Activated gamma-delta T cell treated with Interleukin-2 at 50 U/mL for 16 hours (primary cell): Measurements from ENCODE around the gene LILRB2.
"Not testable (repeated sequence)": the region's sequence is repeated elsewhere in the genome, so short reads cannot be mapped to it uniquely, and the experiment has no call there.

ENCODE experiments used
- DNase-seq: peaks from one replicate; pipeline ENCODE4 v3.0.0-alpha.2; 2020

LILRB2 gene

GRCh38 chr19:54281007-54281728 lies at the start of gene LILRB2:
Gene LILRB2, minus strand, starts transcription at chr19:54281110. Its CDS starts 614 bp downstream, at chr19:54280496.
- no peak for DNase-seq

- DNase-seq = no peak
These were observed 48.7 kb upstream of the LILRB2 start for GRCh38 chr19:54329476-54330165.

GRCh38 chr19:54328781-54329180 lies 47.9 kb upstream of the LILRB2 start:
- not testable (repeated sequence) for DNase-seq

GRCh38 chr19:54325631-54326030 lies 44.7 kb upstream of the LILRB2 start:
- no peak for DNase-seq

GRCh38 chr19:54325194-54325621 lies 44.3 kb upstream of the LILRB2 start:
- peak; percentile 67 for DNase-seq

- DNase-seq = no peak
These were observed 43.2 kb upstream of the LILRB2 start for GRCh38 chr19:54324071-54324470.

- DNase-seq = not testable (repeated sequence)
These were observed 42.0 kb upstream of the LILRB2 start for GRCh38 chr19:54322934-54323333.

- DNase-seq = not testable (repeated sequence)
These were observed 41.4 kb upstream of the LILRB2 start for GRCh38 chr19:54322295-54322694.

GRCh38 chr19:54319892-54320670 lies 39.2 kb upstream of the LILRB2 start:
- DNase-seq = no peak

GRCh38 chr19:54319049-54319448 lies 38.1 kb upstream of the LILRB2 start:
- no peak for DNase-seq

- no peak for DNase-seq
These were observed 37.0 kb upstream of the LILRB2 start for GRCh38 chr19:54317965-54318240.

- DNase-seq = no peak
These were observed 36.4 kb upstream of the LILRB2 start for GRCh38 chr19:54317108-54317964.

- no peak for DNase-seq
These were observed 35.8 kb upstream of the LILRB2 start for GRCh38 chr19:54316746-54317107.

GRCh38 chr19:54315956-54316355 lies 35.0 kb upstream of the LILRB2 start:
- no peak for DNase-seq

- no peak for DNase-seq
These were observed 31.8 kb upstream of the LILRB2 start, which contains the start of gene LILRA5 for GRCh38 chr19:54312436-54313377. Gene LILRA5, minus strand, starts transcription at chr19:54313166. Its CDS starts 147 bp downstream, at chr19:54313019.

- DNase-seq = no peak
These were observed 31.1 kb upstream of the LILRB2 start for GRCh38 chr19:54312011-54312410.

GRCh38 chr19:54311486-54311885 lies 30.6 kb upstream of the LILRB2 start:
- no peak for DNase-seq

GRCh38 chr19:54310543-54310942 lies 29.6 kb upstream of the LILRB2 start:
- no peak for DNase-seq

- no peak for DNase-seq
These were observed 28.9 kb upstream of the LILRB2 start for GRCh38 chr19:54309811-54310210.

GRCh38 chr19:54307389-54308020 lies 26.6 kb upstream of the LILRB2 start:
- DNase-seq = no peak

- DNase-seq = no peak
These were observed 24.2 kb upstream of the LILRB2 start for GRCh38 chr19:54305141-54305540.
